ENCODE measurements around the gene LCN10.

LCN10 gene

DNA sequence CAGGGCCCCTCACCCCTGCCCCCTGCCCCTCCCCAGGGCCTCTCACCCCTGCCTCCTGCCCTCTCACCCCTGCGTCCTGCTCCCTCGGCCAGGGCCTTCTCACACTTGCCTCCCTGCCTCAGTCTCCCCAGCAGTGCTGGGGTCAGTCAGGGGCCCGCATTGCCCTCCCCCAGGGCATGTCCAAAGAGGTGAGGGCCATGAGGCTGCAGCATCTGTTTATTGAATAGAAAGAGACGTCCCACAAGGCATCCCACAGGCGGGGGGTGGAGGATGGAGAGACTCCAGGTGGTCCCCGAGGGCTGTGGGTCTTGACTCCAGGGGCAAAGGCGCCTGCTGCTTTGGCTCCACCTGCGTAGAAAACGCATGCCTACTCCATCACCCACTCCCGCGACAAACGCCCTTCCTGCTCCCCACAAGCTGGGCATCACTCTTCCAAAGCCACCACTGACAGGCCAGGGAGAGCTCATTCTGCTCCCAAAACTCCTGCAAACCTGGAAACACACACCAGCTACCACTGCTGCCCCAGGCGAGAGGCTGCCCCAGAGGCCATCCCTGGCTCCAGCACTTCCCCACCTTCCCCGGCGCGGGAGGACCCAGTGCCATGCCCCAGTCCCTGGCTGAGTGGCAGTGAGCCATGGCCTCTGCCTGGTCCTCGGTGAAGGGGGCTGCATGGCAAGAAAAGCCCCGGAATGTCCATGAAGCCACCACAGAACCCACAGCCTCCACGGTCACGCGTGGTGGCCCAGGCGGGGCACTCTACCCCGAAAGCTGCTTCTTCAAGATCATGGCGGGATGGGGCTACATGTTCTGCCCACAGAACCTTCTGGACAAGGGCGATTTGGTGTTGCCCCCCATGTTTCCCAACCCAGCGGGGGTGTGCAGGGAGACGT lies 16.9 kb upstream of the LCN10 start:
- no peaks in the 10 kb centered on the region for H3K36me3 ChIP-seq (replicated peaks; ENCODE audit: low read depth, low read length)
- H3K4me3 ChIP-seq (ENCODE audit: low read length), result no peak overlapping the region
- H3K79me2 ChIP-seq (ENCODE audit: low read length), result no peaks in the 10 kb centered on the region
- H4K20me1 ChIP-seq (ENCODE audit: insufficient read depth, low read length), result no peaks in the 10 kb centered on the region
- H3K9ac ChIP-seq (ENCODE audit: low read length), result no peak overlapping the region
- H3K4me2 ChIP-seq (ENCODE audit: low read length), result no peak overlapping the region
- no peaks in the 10 kb centered on the region for H3K4me1 ChIP-seq (ENCODE audit: low read length)
- TF ChIP-seq CTCF (IDR thresholded peaks at IDR 0.05; ENCODE audit: low read depth, low read length), result no peak
- H3K27ac ChIP-seq (ENCODE audit: low read length), result no peak overlapping the region
- H3K27me3 ChIP-seq (ENCODE audit: low read depth, low read length), result 0 out of 2 replicates have a peak, but pooled peaks cover 3% of the 10 kb centered on the region
- H2AFZ ChIP-seq (ENCODE audit: low read depth, low read length), result no peak overlapping the region
- H3K9me3 ChIP-seq (ENCODE audit: insufficient read depth, low read length), result no peaks in the 10 kb centered on the region

DNA sequence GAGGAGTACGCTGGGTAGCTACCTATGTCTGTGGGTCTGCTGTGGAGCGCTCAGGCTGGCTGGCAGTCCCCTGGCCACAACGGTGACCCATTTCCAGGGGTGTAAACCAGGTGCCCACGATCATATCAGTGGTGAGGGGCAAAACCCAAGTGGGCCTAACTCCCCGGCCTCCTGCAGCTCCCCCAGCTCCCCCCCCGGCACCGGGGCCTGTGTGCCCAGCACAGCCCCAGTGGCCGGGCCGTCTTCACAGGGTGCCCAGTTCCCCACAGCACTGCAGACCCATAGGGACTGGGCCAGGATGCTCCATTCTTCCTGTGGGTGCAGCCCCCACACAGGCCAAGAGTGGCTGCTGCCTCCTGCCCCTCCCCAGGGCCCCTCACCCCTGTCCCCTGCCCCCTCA lies 16.3 kb upstream of the LCN10 start:
- Histone ChIP-seq H2AFZ (ENCODE audit: low read depth, low read length) (no peak overlapping the region), H3K9ac (ENCODE audit: low read length) (no peak overlapping the region), H3K79me2 (ENCODE audit: low read length) (no peaks in the 10 kb centered on the region), H4K20me1 (ENCODE audit: insufficient read depth, low read length) (no peaks in the 10 kb centered on the region), H3K27me3 (ENCODE audit: low read depth, low read length) (0 out of 2 replicates have a peak, but pooled peaks cover 3% of the 10 kb centered on the region), H3K4me1 (ENCODE audit: low read length) (no peaks in the 10 kb centered on the region), H3K36me3 (replicated peaks; ENCODE audit: low read depth, low read length) (no peaks in the 10 kb centered on the region), H3K4me3 (ENCODE audit: low read length) (no peak overlapping the region), H3K9me3 (ENCODE audit: insufficient read depth, low read length) (no peaks in the 10 kb centered on the region), H3K4me2 (ENCODE audit: low read length) (no peak overlapping the region), H3K27ac (ENCODE audit: low read length) (no peak overlapping the region)
- TF ChIP-seq EZH2phosphoT487 (IDR thresholded peaks at IDR 0.05; ENCODE audit: low read depth) (no peak), CTCF (IDR thresholded peaks at IDR 0.05; ENCODE audit: low read depth, low read length) (no peak)

DNA sequence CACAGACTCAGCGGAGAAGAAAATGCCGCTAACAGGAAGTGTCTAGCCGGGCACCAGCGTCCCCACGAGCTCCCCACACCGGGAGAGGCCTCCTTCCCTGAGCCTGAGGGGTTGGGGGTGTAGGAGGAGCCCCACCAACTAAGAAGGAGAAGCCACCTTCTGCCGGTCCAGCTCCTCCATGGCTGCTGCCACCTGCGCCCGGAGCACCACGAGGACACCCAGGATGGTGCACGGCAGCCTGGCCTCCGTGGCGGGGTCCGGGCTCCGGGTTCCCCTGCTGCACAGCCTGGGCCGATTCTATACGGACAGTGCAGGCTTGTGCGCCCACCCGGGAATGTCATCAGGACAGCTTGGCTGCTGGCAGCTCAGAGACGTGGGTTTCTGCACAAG lies 15.0 kb upstream of the LCN10 start:
- no peaks in the 10 kb centered on the region for H3K4me1 ChIP-seq (ENCODE audit: low read length)
- no peaks in the 10 kb centered on the region for H3K36me3 ChIP-seq (replicated peaks; ENCODE audit: low read depth, low read length)
- no peak overlapping the region for H3K27ac ChIP-seq (ENCODE audit: low read length)
- no peaks in the 10 kb centered on the region for H4K20me1 ChIP-seq (ENCODE audit: insufficient read depth, low read length)
- no peak overlapping the region for H3K4me3 ChIP-seq (ENCODE audit: low read length)
- no peaks in the 10 kb centered on the region for H3K79me2 ChIP-seq (ENCODE audit: low read length)
- TF ChIP-seq CTCF (IDR thresholded peaks at IDR 0.05; ENCODE audit: low read depth, low read length), result no peak
- no peak for TF ChIP-seq EZH2phosphoT487 (IDR thresholded peaks at IDR 0.05; ENCODE audit: low read depth)
- no peak overlapping the region for H2AFZ ChIP-seq (ENCODE audit: low read depth, low read length)
- no peak overlapping the region for H3K4me2 ChIP-seq (ENCODE audit: low read length)
- H3K9ac ChIP-seq (ENCODE audit: low read length), result no peak overlapping the region
- H3K9me3 ChIP-seq (ENCODE audit: insufficient read depth, low read length), result peaks cover 1% of the 10 kb centered on the region; the same call in 1 of the 2 replicates
- no peaks in the 10 kb centered on the region for H3K27me3 ChIP-seq (ENCODE audit: low read depth, low read length)

GRCh38 chr9:136757328-136757727 lies 14.6 kb upstream of the LCN10 start:
- H3K9ac ChIP-seq (ENCODE audit: low read length), result no peak overlapping the region
- no peak overlapping the region for H3K4me3 ChIP-seq (ENCODE audit: low read length)
- H3K27me3 ChIP-seq (ENCODE audit: low read depth, low read length), result no peaks in the 10 kb centered on the region
- no peaks in the 10 kb centered on the region for H3K4me1 ChIP-seq (ENCODE audit: low read length)
- H2AFZ ChIP-seq (ENCODE audit: low read depth, low read length), result no peak overlapping the region
- no peak overlapping the region for H3K27ac ChIP-seq (ENCODE audit: low read length)
- no peak for TF ChIP-seq CTCF (IDR thresholded peaks at IDR 0.05; ENCODE audit: low read depth, low read length)
- TF ChIP-seq EZH2phosphoT487 (IDR thresholded peaks at IDR 0.05; ENCODE audit: low read depth), result no peak
- H3K79me2 ChIP-seq (ENCODE audit: low read length), result no peaks in the 10 kb centered on the region
- H3K9me3 ChIP-seq (ENCODE audit: insufficient read depth, low read length), result peaks cover 5% of the 10 kb centered on the region
- H4K20me1 ChIP-seq (ENCODE audit: insufficient read depth, low read length), result no peaks in the 10 kb centered on the region
- H3K4me2 ChIP-seq (ENCODE audit: low read length), result no peak overlapping the region
- H3K36me3 ChIP-seq (replicated peaks; ENCODE audit: low read depth, low read length), result no peaks in the 10 kb centered on the region

Data from OCI-LY3 (cell line).